NCI-H2107 treated with DMSO at 0.1 percent for 48 hours (cell line): ENCODE data around the gene DTX1.

Experiments
- DNase-seq: peaks from one replicate; lab custom pipeline; 2025; ENCODE audit not compliant: unreplicated experiment; lab: John Stamatoyannopoulos, UW

Gene DTX1

GRCh38 chr12:113070117-113070906 is 13.8 kb downstream of the DTX1 start:
- no peak for DNase-seq

- peak; percentile 93 for DNase-seq
These were observed 14.9 kb downstream of the DTX1 start for GRCh38 chr12:113071135-113072112.

- peak; percentile 65 for DNase-seq
These were observed 15.6 kb downstream of the DTX1 start for GRCh38 chr12:113072136-113072535.

- no peak for DNase-seq
These were observed 17.1 kb downstream of the DTX1 start for GRCh38 chr12:113073586-113073985.

GRCh38 chr12:113075137-113075683 is 18.7 kb downstream of the DTX1 start:
- no peak for DNase-seq

GRCh38 chr12:113077057-113077858 is 20.7 kb downstream of the DTX1 start:
- no peak for DNase-seq

GRCh38 chr12:113077859-113078255 is 21.3 kb downstream of the DTX1 start:
- no peak for DNase-seq

GRCh38 chr12:113081873-113082272 is 25.3 kb downstream of the DTX1 start:
- DNase-seq: no peak

GRCh38 chr12:113082486-113083148 is 26.1 kb downstream of the DTX1 start:
- no peak for DNase-seq

GRCh38 chr12:113083863-113084435 is 27.4 kb downstream of the DTX1 start:
- no peak for DNase-seq

GRCh38 chr12:113086249-113087164 is 30.0 kb downstream of the DTX1 start:
- DNase-seq: no peak

- DNase-seq: no peak
These were observed 30.7 kb downstream of the DTX1 start for GRCh38 chr12:113087193-113087592.

GRCh38 chr12:113088037-113088436 is 31.5 kb downstream of the DTX1 start:
- no peak for DNase-seq

GRCh38 chr12:113088971-113089756 is 32.6 kb downstream of the DTX1 start:
- DNase-seq: no peak

GRCh38 chr12:113089839-113090238 is 33.3 kb downstream of the DTX1 start:
- DNase-seq: no peak

- DNase-seq: no peak
These were observed 34.2 kb downstream of the DTX1 start for GRCh38 chr12:113090740-113091139.

- DNase-seq: no peak
These were observed 35.0 kb downstream of the DTX1 start for GRCh38 chr12:113091506-113091905.
